Ovary (tissue), 3 donors: ENCODE data around the gene ARHGEF39.

Experiments
- CTCF ChIP-seq, 3 donors: fragments of 450-650 bp in 2 of 3; fragments of 200-600 bp in 1 of 3; IDR thresholded peaks; one replicate each; pipeline versions ENCODE4 v1.5.1 to v1.8.0; 2016 to 2022; ENCODE audit warnings: antibody characterized with exemption in 3 of 3, mild to moderate bottlenecking in 1 of 3
- EP300 ChIP-seq: sonication (generic); formaldehyde crosslinking; IDR thresholded peaks from one replicate; pipeline ENCODE4 v1.6.1; 2017; ENCODE audit warnings: antibody characterized with exemption
- donor health status: DM: no; HTN: no; CAD: no.

- TF ChIP-seq CTCF (IDR thresholded peaks at IDR 0.05) (no peak), EP300 (no peak)
Measured at GRCh38 chr9:35705372-35705771, 40.4 kb upstream of the ARHGEF39 start.
